Measurements from ENCODE around the gene AFG3L2. TPM values are rescaled to one million over a fixed set of nuclear protein-coding genes. Genes with fewer than 3 reads are reported as not detected.
A peak's percentile ranks its signal among the peaks of the same experiment; 100 is the strongest.

The AFG3L2 gene
- total and polyA plus RNA-seq, 8 donors: 21.7 to 144 (median 44.0) TPM

DNA sequence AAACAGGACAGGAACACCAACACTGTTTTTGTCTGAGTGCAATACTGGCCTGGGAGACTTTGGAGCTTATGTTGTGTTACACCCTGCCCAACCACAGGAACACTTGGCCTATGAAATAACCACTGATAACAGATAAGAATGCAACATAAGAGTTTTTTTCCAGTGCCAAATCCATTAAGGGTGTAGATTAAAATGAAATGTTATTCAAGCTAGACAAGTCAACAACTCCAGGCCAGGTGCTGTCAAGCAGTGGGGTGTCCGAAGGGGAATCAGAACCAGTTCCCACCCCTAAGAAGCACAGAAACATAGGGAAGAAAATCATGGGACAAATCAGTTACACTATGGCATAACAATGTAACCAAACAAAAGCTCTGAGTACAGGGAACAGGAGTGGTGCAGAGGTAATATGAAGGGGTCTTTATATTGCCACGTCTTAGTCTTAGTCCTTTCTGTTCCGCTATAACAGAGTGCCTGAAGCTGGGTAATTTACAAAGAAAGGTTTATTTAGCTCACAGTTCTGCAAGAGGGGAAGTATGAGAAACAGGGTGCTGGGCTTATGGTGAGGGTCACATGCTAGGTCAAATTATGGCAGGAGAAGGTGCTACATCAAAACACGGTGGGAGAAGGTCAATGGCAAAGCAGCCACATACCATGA is 3.8 kb downstream of the AFG3L2 start:
- H3K4me1 ChIP-seq: peaks cover 25 to 64% (median 60%) of the 10 kb centered on the region in 4 donors
- 33 to 59% (median 54%) methylated on average over 4 of the region's 4 CpGs for WGBS, 5 donors

DNA sequence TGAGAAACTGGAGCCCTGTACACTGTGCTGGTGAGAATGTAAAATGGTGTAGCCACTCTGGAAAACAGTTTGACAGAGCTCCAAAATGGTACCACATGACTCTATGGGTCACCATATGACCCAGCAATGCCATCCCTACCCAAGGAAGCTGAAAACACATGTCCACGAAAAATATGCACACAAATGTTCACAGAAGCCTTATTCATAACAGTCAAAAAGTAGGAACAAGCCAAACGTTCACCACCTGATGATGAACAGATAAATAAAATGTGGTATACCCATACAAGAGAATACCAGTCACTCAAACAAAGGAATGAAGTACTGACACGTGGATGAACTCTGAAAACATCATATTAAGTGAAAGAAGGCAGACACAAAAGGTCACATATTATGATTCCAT is 4.6 kb downstream of the AFG3L2 start:
- intact Hi-C loops (cut with DNase I; ENCODE audit: low total_unique reads): no loop called here
- H3K36me3 ChIP-seq: peaks cover 11 to 31% (median 23%) of the 10 kb centered on the region in 4 donors
- WGBS, 5 donors: 26 to 50% (median 28%) methylated on average over 3 of the region's 3 CpGs
- peak overlapping the region in 4 of 5 donors; percentile 40 to 58 (median 54) for H3K27ac ChIP-seq
- TF ChIP-seq POLR2AphosphoS5 (IDR thresholded peaks at IDR 0.05): no peak
- TF ChIP-seq EP300 (IDR thresholded peaks at IDR 0.05): no peak
- TF ChIP-seq, protein P1, sequence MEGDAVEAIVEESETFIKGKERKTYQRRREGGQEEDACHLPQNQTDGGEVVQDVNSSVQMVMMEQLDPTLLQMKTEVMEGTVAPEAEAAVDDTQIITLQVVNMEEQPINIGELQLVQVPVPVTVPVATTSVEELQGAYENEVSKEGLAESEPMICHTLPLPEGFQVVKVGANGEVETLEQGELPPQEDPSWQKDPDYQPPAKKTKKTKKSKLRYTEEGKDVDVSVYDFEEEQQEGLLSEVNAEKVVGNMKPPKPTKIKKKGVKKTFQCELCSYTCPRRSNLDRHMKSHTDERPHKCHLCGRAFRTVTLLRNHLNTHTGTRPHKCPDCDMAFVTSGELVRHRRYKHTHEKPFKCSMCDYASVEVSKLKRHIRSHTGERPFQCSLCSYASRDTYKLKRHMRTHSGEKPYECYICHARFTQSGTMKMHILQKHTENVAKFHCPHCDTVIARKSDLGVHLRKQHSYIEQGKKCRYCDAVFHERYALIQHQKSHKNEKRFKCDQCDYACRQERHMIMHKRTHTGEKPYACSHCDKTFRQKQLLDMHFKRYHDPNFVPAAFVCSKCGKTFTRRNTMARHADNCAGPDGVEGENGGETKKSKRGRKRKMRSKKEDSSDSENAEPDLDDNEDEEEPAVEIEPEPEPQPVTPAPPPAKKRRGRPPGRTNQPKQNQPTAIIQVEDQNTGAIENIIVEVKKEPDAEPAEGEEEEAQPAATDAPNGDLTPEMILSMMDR (IDR thresholded peaks at IDR 0.05): no peak
- TF ChIP-seq POLR2A (IDR thresholded peaks at IDR 0.05): no peak
- H3K4me3 ChIP-seq: no peak overlapping the region
- DNase-seq: no peak
- H3K27me3 ChIP-seq: no peaks in the 10 kb centered on the region
- H3K9me3 ChIP-seq: no peaks in the 10 kb centered on the region
- peaks cover 25 to 59% (median 54%) of the 10 kb centered on the region in 4 donors for H3K4me1 ChIP-seq

More for the DNA sequence above, 3.8 kb downstream of the AFG3L2 start:
- DNase-seq: peak; percentile 28 to 66
- H3K9me3 ChIP-seq: no peaks in the 10 kb centered on the region
- H3K27ac ChIP-seq: peak overlapping the region; percentile 40 to 58 (median 51)
- peaks cover 11 to 22% (median 15%) of the 10 kb centered on the region in 4 donors for H3K36me3 ChIP-seq
- no peaks in the 10 kb centered on the region for H3K27me3 ChIP-seq
- no peak overlapping the region for H3K4me3 ChIP-seq
- intact Hi-C loops (cut with DNase I; ENCODE audit: low total_unique reads): no loop called here
- TF ChIP-seq EP300 (IDR thresholded peaks at IDR 0.05) (no peak), POLR2AphosphoS5 (IDR thresholded peaks at IDR 0.05) (peak in 2 of 3 donors; percentile 16 to 64)
- TF ChIP-seq, protein P1 (IDR thresholded peaks at IDR 0.05): no peak

DNA sequence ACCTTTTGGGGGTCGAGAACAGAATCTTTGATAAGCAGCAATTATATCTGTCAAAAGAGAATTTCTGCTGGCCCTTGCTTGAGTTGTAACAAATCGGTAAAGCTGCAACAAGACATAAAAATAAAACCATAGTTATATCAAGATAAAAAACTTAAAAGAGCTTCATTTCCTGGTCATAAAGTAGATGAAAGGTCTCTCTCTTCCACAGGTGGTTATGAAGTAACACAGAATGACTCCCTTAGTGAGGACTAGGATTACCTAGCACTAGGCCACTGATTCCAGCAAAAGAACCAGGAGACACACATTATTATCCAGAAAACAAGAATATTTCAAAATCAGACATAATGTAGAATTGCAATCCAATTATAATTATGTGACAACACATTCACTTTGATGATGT is 5.4 kb downstream of the AFG3L2 start:
- peaks cover 25 to 58% (median 53%) of the 10 kb centered on the region in 4 donors for H3K4me1 ChIP-seq
- H3K4me3 ChIP-seq: no peak overlapping the region
- peak overlapping the region in 4 of 5 donors; percentile 20 to 56 (median 46) for H3K27ac ChIP-seq
- intact Hi-C loops (cut with DNase I; ENCODE audit: low total_unique reads): no loop called here
- no peaks in the 10 kb centered on the region for H3K9me3 ChIP-seq
- peaks cover 15 to 39% (median 31%) of the 10 kb centered on the region in 4 donors for H3K36me3 ChIP-seq
- H3K27me3 ChIP-seq: no peaks in the 10 kb centered on the region
- TF ChIP-seq EP300 (IDR thresholded peaks at IDR 0.05) (no peak), POLR2A (IDR thresholded peaks at IDR 0.05) (no peak), POLR2AphosphoS5 (IDR thresholded peaks at IDR 0.05) (no peak)
- TF ChIP-seq, protein P1 (IDR thresholded peaks at IDR 0.05): no peak
- 32 to 56% (median 46%) methylated on average over 2 of the region's 2 CpGs for WGBS, 5 donors
- DNase-seq: peak in 1 of 2 donors; percentile 32

DNA sequence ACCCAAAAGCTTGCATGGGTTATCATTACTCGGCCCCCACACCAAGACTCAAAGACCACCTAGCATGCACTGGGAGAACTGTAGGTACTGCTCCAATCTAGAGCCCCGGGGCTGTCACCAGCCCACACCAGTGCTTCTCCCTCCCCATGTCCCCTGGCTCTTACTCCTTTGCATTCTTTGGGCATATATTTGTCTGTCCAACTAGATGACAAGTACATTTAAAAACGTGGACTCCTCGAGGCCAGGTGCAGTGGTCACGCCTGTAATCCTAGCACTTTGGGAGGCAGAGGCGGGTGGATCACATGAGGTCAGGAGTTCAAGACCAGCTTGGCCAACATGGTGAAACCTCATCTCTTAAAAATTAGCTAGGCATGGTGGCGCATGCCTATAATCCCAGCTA is 7.8 kb downstream of the AFG3L2 start:
- Histone ChIP-seq H3K27me3 (no peaks in the 10 kb centered on the region), H3K4me3 (no peak overlapping the region), H3K27ac (no peak overlapping the region), H3K9me3 (no peaks in the 10 kb centered on the region), H3K36me3 (peaks cover 27 to 63% (median 55%) of the 10 kb centered on the region in 4 donors), H3K4me1 (peaks cover 16 to 34% (median 31%) of the 10 kb centered on the region in 4 donors)
- intact Hi-C loops (cut with DNase I; ENCODE audit: low total_unique reads): no loop called here
- TF ChIP-seq EP300 (IDR thresholded peaks at IDR 0.05) (no peak), POLR2A (IDR thresholded peaks at IDR 0.05) (no peak), POLR2AphosphoS5 (IDR thresholded peaks at IDR 0.05) (no peak)
- TF ChIP-seq, protein P1 (IDR thresholded peaks at IDR 0.05): no peak
- 81 to 92% (median 90%) methylated on average over 7 of the region's 7 CpGs for WGBS, 5 donors
- DNase-seq: no peak
